NB4 (cell line): ENCODE results near the gene AREL1.

ENCODE experiments used
- CTCF ChIP-seq: IDR thresholded peaks from one replicate; pipeline ENCODE4 v1.5.1; 2012; ENCODE audit warnings: low read depth, low read length
- MAX ChIP-seq: IDR thresholded peaks from 2 replicates; pipeline ENCODE4 v1.6.1; 2011; ENCODE audit warnings: low read depth, low read length
- MYC ChIP-seq: IDR thresholded peaks from 2 replicates; pipeline ENCODE4 v1.6.1; 2011; ENCODE audit warnings: low read depth, low read length
- POLR2A ChIP-seq: IDR thresholded peaks from 2 replicates; pipeline ENCODE4 v1.6.1; 2011; ENCODE audit warnings: mild to moderate bottlenecking; ENCODE audit not compliant: insufficient read length; ENCODE audit errors: extremely low read depth

DNA sequence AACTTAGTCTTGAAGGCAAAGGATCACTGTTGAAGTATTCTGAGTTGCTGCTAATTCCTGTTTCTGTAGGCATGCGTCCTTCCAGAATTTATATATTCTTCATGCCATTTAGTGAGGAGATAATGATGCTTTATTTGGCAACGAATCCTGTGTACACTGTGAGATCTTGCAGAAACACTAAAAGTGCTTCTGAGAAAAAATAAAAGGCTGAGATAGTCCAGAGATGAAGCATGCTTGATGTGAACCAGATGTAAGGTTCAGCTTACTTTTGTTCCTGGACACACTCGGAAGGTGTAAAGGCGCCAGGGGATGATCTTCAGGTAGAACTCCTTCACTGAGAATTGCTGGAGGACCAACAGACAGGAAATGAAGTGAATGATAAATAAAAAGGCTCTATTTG lies 39.1 kb downstream of the AREL1 start:
- TF ChIP-seq CTCF (no peak), POLR2A (no peak), MYC (no peak), MAX (no peak)
